Measurements from ENCODE around the gene NDFIP1. TPM values are rescaled to one million over a fixed set of nuclear protein-coding genes. Genes with fewer than 3 reads are reported as not detected.

The NDFIP1 gene
- total RNA-seq, 2 experiments from 2014 or later, result 18.7 to 33.1 TPM

DNA sequence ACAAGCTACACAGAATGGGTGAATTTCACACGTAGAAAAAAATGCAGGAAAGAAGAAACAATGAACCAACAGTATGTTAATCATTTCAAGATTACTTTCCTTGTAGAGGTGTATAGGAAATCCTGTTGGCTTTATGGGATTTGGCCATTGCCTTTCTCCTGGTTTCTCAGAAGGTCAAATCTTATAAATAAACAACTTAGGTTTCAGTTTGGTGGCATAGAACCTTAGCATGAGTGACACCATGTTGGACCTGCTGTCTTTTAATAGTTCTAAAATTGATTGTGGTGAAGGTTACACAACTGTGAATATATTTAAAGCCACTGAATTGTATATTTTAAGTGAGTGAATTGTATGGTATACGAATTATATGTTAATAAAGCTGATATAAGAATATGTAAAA lies 16.7 kb upstream of the NDFIP1 start:
- intact Hi-C loops (cut with micrococcal nuclease; ENCODE audit: unreplicated experiment), result no loop called here
- no peaks in the 10 kb centered on the region for H4K20me1 ChIP-seq (ENCODE audit: insufficient read depth, low read length)
- no peaks in the 10 kb centered on the region for H3K4me1 ChIP-seq (ENCODE audit: insufficient read depth, low read length, poor library complexity, severe bottlenecking)
- BruUV-seq (replicated peaks), result no TSS peak
- H3K4me3 ChIP-seq (ENCODE audit: low read depth, low read length, poor library complexity, severe bottlenecking), result no peak overlapping the region
- CTCF ChIA-PET (ENCODE audit: unreplicated experiment), result no interaction called here
- H3K79me2 ChIP-seq (ENCODE audit: insufficient read depth, low read depth, low read length), result no peaks in the 10 kb centered on the region
- H2AFZ ChIP-seq (ENCODE audit: low read length), result no peak overlapping the region
- no peaks in the 10 kb centered on the region for H3K9me3 ChIP-seq (ENCODE audit: low read length)
- H3K27ac ChIP-seq (ENCODE audit: low read depth, low read length, poor library complexity, severe bottlenecking), result no peak overlapping the region
- H3K36me3 ChIP-seq (ENCODE audit: insufficient read depth, low read length), result no peaks in the 10 kb centered on the region
- H3K9me2 ChIP-seq (ENCODE audit: insufficient read depth, low read length), result no peaks in the 10 kb centered on the region
- TF ChIP-seq, protein P1, sequence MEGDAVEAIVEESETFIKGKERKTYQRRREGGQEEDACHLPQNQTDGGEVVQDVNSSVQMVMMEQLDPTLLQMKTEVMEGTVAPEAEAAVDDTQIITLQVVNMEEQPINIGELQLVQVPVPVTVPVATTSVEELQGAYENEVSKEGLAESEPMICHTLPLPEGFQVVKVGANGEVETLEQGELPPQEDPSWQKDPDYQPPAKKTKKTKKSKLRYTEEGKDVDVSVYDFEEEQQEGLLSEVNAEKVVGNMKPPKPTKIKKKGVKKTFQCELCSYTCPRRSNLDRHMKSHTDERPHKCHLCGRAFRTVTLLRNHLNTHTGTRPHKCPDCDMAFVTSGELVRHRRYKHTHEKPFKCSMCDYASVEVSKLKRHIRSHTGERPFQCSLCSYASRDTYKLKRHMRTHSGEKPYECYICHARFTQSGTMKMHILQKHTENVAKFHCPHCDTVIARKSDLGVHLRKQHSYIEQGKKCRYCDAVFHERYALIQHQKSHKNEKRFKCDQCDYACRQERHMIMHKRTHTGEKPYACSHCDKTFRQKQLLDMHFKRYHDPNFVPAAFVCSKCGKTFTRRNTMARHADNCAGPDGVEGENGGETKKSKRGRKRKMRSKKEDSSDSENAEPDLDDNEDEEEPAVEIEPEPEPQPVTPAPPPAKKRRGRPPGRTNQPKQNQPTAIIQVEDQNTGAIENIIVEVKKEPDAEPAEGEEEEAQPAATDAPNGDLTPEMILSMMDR (conservative IDR thresholded peaks at IDR 0.05; ENCODE audit: low read length), result no peak
- TF ChIP-seq EZH2phosphoT487 (IDR thresholded peaks at IDR 0.05; ENCODE audit: borderline replicate concordance, low read depth, low read length), result no peak
- no peak for DNase-seq (ENCODE audit: low spot score)
- no peak overlapping the region for H3K4me2 ChIP-seq (ENCODE audit: low read length)
- POLR2A ChIA-PET, result interaction anchor here (0.6 kb wide), 1 partner anchor 490 kb away, joined by 3 read pairs; no protein-coding TSS in a partner anchor

DNA sequence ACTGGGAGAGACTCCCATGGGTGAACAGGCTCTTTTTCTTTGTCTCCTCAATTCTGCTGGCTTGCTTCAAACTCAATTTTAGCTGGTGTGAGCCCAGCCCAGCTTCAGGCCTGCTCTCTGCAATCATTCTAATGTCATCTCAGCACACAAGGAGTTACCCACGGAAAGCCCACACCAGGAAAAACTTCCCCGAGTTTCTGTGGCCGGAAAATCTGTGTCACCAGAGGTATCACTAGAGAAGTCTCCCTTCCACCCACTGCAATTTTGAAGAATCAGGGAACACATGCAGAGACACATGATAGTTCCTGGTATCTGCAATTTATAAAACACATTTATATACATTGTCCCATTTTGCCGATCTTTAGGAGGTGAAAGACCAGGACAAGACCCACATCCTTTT lies 13.5 kb upstream of the NDFIP1 start:
- ChIA-PET POLR2A (no interaction called here), CTCF (ENCODE audit: unreplicated experiment) (no interaction called here)
- Histone ChIP-seq H3K4me2 (ENCODE audit: low read length) (no peak overlapping the region), H3K9me2 (ENCODE audit: insufficient read depth, low read length) (no peaks in the 10 kb centered on the region), H3K4me1 (ENCODE audit: insufficient read depth, low read length, poor library complexity, severe bottlenecking) (no peaks in the 10 kb centered on the region), H4K20me1 (ENCODE audit: insufficient read depth, low read length) (no peaks in the 10 kb centered on the region), H3K79me2 (ENCODE audit: insufficient read depth, low read depth, low read length) (no peaks in the 10 kb centered on the region), H3K4me3 (ENCODE audit: low read depth, low read length, poor library complexity, severe bottlenecking) (no peak overlapping the region), H3K27ac (ENCODE audit: low read depth, low read length, poor library complexity, severe bottlenecking) (no peak overlapping the region), H3K9me3 (ENCODE audit: low read length) (no peaks in the 10 kb centered on the region), H3K36me3 (ENCODE audit: insufficient read depth, low read length) (no peaks in the 10 kb centered on the region), H2AFZ (ENCODE audit: low read length) (no peak overlapping the region)
- intact Hi-C loops (cut with micrococcal nuclease; ENCODE audit: unreplicated experiment), result no loop called here
- no TSS peak for BruUV-seq (replicated peaks)
- TF ChIP-seq, protein P1 (conservative IDR thresholded peaks at IDR 0.05; ENCODE audit: low read length), result no peak
- no peak for TF ChIP-seq EZH2phosphoT487 (IDR thresholded peaks at IDR 0.05; ENCODE audit: borderline replicate concordance, low read depth, low read length)
- no peak for DNase-seq (ENCODE audit: low spot score)

DNA sequence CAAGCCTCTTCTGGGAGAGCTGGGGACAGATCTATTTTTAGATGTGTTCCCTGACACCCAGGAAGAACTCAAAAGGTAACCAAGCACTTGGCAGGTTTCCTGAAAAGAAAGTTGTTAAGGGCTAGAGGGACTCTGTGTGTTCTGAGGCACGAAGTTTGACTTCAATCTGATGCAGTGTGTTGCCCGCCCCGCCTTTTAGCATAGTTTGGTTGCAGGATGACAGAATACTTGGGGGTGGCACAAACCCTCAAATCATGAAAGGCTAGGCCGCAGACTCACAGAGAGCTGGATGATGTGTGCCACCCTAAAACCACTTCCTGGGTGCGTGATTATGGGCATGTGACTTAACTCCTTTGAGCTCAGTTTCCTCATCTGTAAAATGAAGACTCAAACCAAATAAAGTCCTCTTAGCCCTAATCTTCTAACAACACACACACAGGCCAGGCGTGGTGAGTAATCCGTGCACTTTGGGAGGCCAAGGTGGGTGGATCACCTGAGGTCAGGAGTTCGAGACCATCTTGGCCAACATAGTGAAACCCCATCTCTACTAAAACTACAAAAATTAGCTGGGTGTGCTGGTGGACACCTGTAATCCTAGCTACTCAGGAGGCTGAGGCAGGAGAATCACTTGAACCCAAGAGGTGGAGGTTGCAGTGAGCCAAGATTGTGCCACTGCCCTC lies 12.8 kb upstream of the NDFIP1 start:
- intact Hi-C loops (cut with micrococcal nuclease; ENCODE audit: unreplicated experiment), result no loop called here
- POLR2A ChIA-PET, result interaction anchor here (0.8 kb wide), 1 partner anchor 33 kb away, joined by 4 read pairs; no protein-coding TSS in a partner anchor
- H3K4me1 ChIP-seq (ENCODE audit: insufficient read depth, low read length, poor library complexity, severe bottlenecking), result no peaks in the 10 kb centered on the region

More for the DNA sequence above, 12.8 kb upstream of the NDFIP1 start:
- BruUV-seq (replicated peaks), result no TSS peak
- DNase-seq (ENCODE audit: low spot score), result no peak
- Histone ChIP-seq H4K20me1 (ENCODE audit: insufficient read depth, low read length) (no peaks in the 10 kb centered on the region), H3K27ac (ENCODE audit: low read depth, low read length, poor library complexity, severe bottlenecking) (no peak overlapping the region), H3K9me2 (ENCODE audit: insufficient read depth, low read length) (no peaks in the 10 kb centered on the region), H2AFZ (ENCODE audit: low read length) (no peak overlapping the region), H3K36me3 (ENCODE audit: insufficient read depth, low read length) (no peaks in the 10 kb centered on the region), H3K4me2 (ENCODE audit: low read length) (no peak overlapping the region), H3K4me3 (ENCODE audit: low read depth, low read length, poor library complexity, severe bottlenecking) (no peak overlapping the region), H3K79me2 (ENCODE audit: insufficient read depth, low read depth, low read length) (no peaks in the 10 kb centered on the region), H3K9me3 (ENCODE audit: low read length) (no peaks in the 10 kb centered on the region)
- CTCF ChIA-PET (ENCODE audit: unreplicated experiment), result no interaction called here
- TF ChIP-seq, protein P1 (conservative IDR thresholded peaks at IDR 0.05; ENCODE audit: low read length), result no peak
- no peak for TF ChIP-seq EZH2phosphoT487 (IDR thresholded peaks at IDR 0.05; ENCODE audit: borderline replicate concordance, low read depth, low read length)
